ENCODE data around the gene CILP. TPM values are rescaled to one million over a fixed set of nuclear protein-coding genes. Genes with fewer than 3 reads are reported as not detected.

CILP gene
- total RNA-seq, 1 experiment from 2014 or later = 0.04 TPM

DNA sequence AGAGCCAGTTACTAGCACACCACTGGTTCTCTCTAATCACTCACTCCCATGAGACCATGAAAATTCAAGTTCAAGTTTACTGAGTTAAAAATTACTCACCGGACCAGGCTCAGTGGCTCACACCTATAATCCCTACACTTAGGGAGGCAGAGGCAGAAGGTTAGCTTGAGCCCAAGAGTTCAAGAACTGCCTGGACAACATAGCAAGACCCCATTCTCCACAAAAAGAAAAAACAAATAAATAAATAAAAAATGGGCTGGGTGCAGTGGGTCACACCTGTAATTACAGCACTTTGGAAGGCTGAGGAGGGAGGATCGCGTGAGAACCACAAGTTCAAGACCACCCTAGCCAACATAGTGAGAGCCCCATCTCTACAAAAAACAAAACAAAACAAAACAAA lies 21.2 kb upstream of the CILP start:
- Mint-ChIP-seq H3K9me3 (no peaks in the 10 kb centered on the region), H3K4me1 (peaks cover 9 to 10% of the 10 kb centered on the region in 2 experiments), H3K27me3 (ENCODE audit: low read depth) (no peaks in the 10 kb centered on the region), H3K36me3 (ENCODE audit: insufficient read depth in 1 of 3, low read depth in 3 of 3) (no peaks in the 10 kb centered on the region), H3K4me3 (no peak overlapping the region), H3K27ac (no peak overlapping the region)
- Histone ChIP-seq H2BK20ac (ENCODE audit: low read depth, low read length, poor library complexity, severe bottlenecking) (no peak overlapping the region), H3K4ac (ENCODE audit: low read depth, low read length) (no peak overlapping the region), H3K4me1 (ENCODE audit: insufficient read depth, low read length) (0 out of 2 replicates have a peak, but pooled peaks cover 2% of the 10 kb centered on the region), H3K9me3 (ENCODE audit: control insufficient read depth, low read depth, low read length) (no peaks in the 10 kb centered on the region), H2AFZ (ENCODE audit: low read length) (no peak overlapping the region), H4K5ac (ENCODE audit: insufficient read length, low read depth, low read length) (no peak overlapping the region), H3K56ac (ENCODE audit: insufficient read length, low read depth, low read length) (no peak overlapping the region), H2BK12ac (ENCODE audit: insufficient read length, low read depth, low read length) (no peak overlapping the region), H2BK5ac (ENCODE audit: insufficient read length, low read length) (no peak overlapping the region), H4K91ac (ENCODE audit: insufficient read length, low read depth, low read length) (no peak overlapping the region), H3K18ac (ENCODE audit: insufficient read length, low read depth, low read length) (no peak overlapping the region), H3K27me3 (ENCODE audit: insufficient read depth, low read length) (no peaks in the 10 kb centered on the region), H4K8ac (replicated peaks; ENCODE audit: insufficient read length, low read depth, low read length) (no peak overlapping the region), H3K4me2 (ENCODE audit: insufficient read depth, insufficient read length, low read length) (no peak overlapping the region), H3K27ac (ENCODE audit: insufficient read length, low read depth, low read length) (no peak overlapping the region), H2BK15ac (ENCODE audit: low read depth, low read length) (no peak overlapping the region), H2BK120ac (ENCODE audit: low read depth, low read length, poor library complexity, severe bottlenecking) (no peak overlapping the region), H3K79me2 (ENCODE audit: insufficient read depth, low read length) (no peaks in the 10 kb centered on the region), H3K9ac (ENCODE audit: extremely low read depth, insufficient read length, low read length) (no peak overlapping the region), H3K14ac (ENCODE audit: insufficient read depth, low read length) (no peak overlapping the region), H3K23ac (ENCODE audit: insufficient read length, low read depth, low read length) (no peak overlapping the region), H3T11ph (ENCODE audit: low read length) (no peak overlapping the region), H3K23me2 (ENCODE audit: insufficient read length, low read depth, low read length, poor library complexity, severe bottlenecking) (no peaks in the 10 kb centered on the region), H3K79me1 (ENCODE audit: insufficient read depth, low read depth, low read length, poor library complexity, severe bottlenecking) (no peaks in the 10 kb centered on the region), H4K20me1 (ENCODE audit: control insufficient read depth, insufficient read depth, insufficient read length) (no peaks in the 10 kb centered on the region), H2AK5ac (ENCODE audit: insufficient read length, low read length) (no peak overlapping the region)
- WGBS (ENCODE audit: extremely low coverage, insufficient read length, low lambda C conversion rate) = no CpG with 5 or more reads among the region's 3 CpGs
- DNase-seq = no peak
- TF ChIP-seq, protein P1, sequence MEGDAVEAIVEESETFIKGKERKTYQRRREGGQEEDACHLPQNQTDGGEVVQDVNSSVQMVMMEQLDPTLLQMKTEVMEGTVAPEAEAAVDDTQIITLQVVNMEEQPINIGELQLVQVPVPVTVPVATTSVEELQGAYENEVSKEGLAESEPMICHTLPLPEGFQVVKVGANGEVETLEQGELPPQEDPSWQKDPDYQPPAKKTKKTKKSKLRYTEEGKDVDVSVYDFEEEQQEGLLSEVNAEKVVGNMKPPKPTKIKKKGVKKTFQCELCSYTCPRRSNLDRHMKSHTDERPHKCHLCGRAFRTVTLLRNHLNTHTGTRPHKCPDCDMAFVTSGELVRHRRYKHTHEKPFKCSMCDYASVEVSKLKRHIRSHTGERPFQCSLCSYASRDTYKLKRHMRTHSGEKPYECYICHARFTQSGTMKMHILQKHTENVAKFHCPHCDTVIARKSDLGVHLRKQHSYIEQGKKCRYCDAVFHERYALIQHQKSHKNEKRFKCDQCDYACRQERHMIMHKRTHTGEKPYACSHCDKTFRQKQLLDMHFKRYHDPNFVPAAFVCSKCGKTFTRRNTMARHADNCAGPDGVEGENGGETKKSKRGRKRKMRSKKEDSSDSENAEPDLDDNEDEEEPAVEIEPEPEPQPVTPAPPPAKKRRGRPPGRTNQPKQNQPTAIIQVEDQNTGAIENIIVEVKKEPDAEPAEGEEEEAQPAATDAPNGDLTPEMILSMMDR (conservative IDR thresholded peaks at IDR 0.05) = no peak

Measured in H9 (cell line).